NT2/D1 (cell line): ENCODE measurements around the gene HTR6.

Experiments used
- DNase-seq: peaks from one replicate; pipeline ENCODE4 v3.0.0-alpha.2; 2011; ENCODE audit warnings: low read depth, low spot score
- H3K27me3 ChIP-seq: 2 replicates; pipeline ENCODE4 v1.6.0; 2011; ENCODE audit warnings: mild to moderate bottlenecking; ENCODE audit not compliant: insufficient read length, insufficient read depth
- H3K36me3 ChIP-seq: 2 replicates; pipeline ENCODE4 v1.6.1; 2011; ENCODE audit warnings: mild to moderate bottlenecking, low read length, mixed read lengths; ENCODE audit not compliant: insufficient read depth, insufficient read length
- H3K4me1 ChIP-seq: 2 replicates; pipeline ENCODE4 v1.5.1; 2011; ENCODE audit not compliant: insufficient read depth, insufficient read length
- H3K4me3 ChIP-seq: 2 replicates; pipeline ENCODE4 v1.5.1; 2011; ENCODE audit warnings: low read depth; ENCODE audit not compliant: insufficient read length
- H3K9ac ChIP-seq: 2 replicates; pipeline ENCODE4 v1.6.0; 2011; ENCODE audit warnings: low read depth; ENCODE audit not compliant: insufficient read length
- H3K9me3 ChIP-seq: 2 replicates; pipeline ENCODE4 v1.5.1; 2011; ENCODE audit warnings: mild to moderate bottlenecking, low read length; ENCODE audit not compliant: insufficient read depth
- SUZ12 ChIP-seq: IDR thresholded peaks from 2 replicates; pipeline ENCODE4 v1.6.1; 2011; ENCODE audit not compliant: insufficient read length, insufficient read depth; ENCODE audit errors: extremely low read depth
- YY1 ChIP-seq: IDR thresholded peaks from 2 replicates; pipeline ENCODE4 v1.6.1; 2011; ENCODE audit not compliant: insufficient read length, insufficient read depth
- ZNF274 ChIP-seq: IDR thresholded peaks from 2 replicates; pipeline ENCODE4 v1.6.1; 2011; ENCODE audit warnings: mild to moderate bottlenecking, low read depth, low read length

HTR6 gene

GRCh38 chr1:19646377-19647319, 18.0 kb upstream of the HTR6 start:
- Histone ChIP-seq H3K4me1 (peaks cover 6% of the 10 kb centered on the region), H3K9ac (no peak overlapping the region), H3K27me3 (peaks cover 32% of the 10 kb centered on the region), H3K9me3 (no peaks in the 10 kb centered on the region), H3K36me3 (no peaks in the 10 kb centered on the region), H3K4me3 (no peak overlapping the region)
- TF ChIP-seq SUZ12 (no peak), YY1 (no peak), ZNF274 (no peak)
- no peak for DNase-seq

- DNase-seq: no peak
- Histone ChIP-seq H3K4me1 (peaks cover 6% of the 10 kb centered on the region), H3K9ac (no peak overlapping the region), H3K9me3 (no peaks in the 10 kb centered on the region), H3K27me3 (peaks cover 26% of the 10 kb centered on the region), H3K4me3 (no peak overlapping the region), H3K36me3 (no peaks in the 10 kb centered on the region)
- TF ChIP-seq ZNF274: no peak
- no peak for TF ChIP-seq SUZ12
- TF ChIP-seq YY1: no peak
Measured at GRCh38 chr1:19647643-19648042, 17.0 kb upstream of the HTR6 start.

DNA sequence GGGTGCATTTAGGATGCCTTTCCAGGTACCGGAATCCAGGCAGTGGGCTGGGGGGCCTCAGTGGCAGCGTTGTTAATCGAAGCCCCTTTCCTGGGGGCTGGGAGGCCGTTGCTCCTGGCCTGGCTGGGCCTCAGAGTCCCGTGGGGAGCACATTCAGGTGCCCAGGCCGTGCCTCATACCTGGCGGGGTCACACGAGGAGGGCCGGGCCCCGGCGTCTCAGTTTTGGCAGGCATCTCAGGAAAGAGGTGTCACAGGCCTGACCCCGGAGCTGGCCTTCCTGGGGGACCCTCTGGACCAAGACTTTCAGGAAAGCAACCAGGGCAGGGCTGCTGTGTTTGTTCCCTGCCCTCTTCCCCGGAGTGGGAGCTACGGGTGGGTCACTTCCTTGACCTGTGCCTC, 16.4 kb upstream of the HTR6 start:
- Histone ChIP-seq H3K4me1 (peaks cover 6% of the 10 kb centered on the region), H3K36me3 (no peaks in the 10 kb centered on the region), H3K9me3 (no peaks in the 10 kb centered on the region), H3K4me3 (no peak overlapping the region), H3K9ac (no peak overlapping the region), H3K27me3 (peaks cover 20% of the 10 kb centered on the region)
- no peak for TF ChIP-seq ZNF274
- no peak for TF ChIP-seq SUZ12
- no peak for TF ChIP-seq YY1
- DNase-seq: no peak

GRCh38 chr1:19648689-19649088, 16.0 kb upstream of the HTR6 start:
- no peak for DNase-seq

GRCh38 chr1:19650416-19651140, 14.1 kb upstream of the HTR6 start:
- Histone ChIP-seq H3K4me3 (no peak overlapping the region), H3K27me3 (peaks cover 4% of the 10 kb centered on the region), H3K36me3 (peaks cover 4% of the 10 kb centered on the region), H3K9ac (no peak overlapping the region), H3K9me3 (no peaks in the 10 kb centered on the region), H3K4me1 (peaks cover 6% of the 10 kb centered on the region)
- TF ChIP-seq YY1 (no peak), SUZ12 (no peak), ZNF274 (no peak)
- DNase-seq: no peak

More at GRCh38 chr1:19648689-19649088, 16.0 kb upstream of the HTR6 start:
- Histone ChIP-seq H3K27me3 (peaks cover 16% of the 10 kb centered on the region), H3K36me3 (no peaks in the 10 kb centered on the region), H3K9me3 (no peaks in the 10 kb centered on the region), H3K4me1 (peaks cover 6% of the 10 kb centered on the region), H3K4me3 (no peak overlapping the region), H3K9ac (no peak overlapping the region)
- TF ChIP-seq ZNF274 (no peak), SUZ12 (no peak), YY1 (no peak)

DNA sequence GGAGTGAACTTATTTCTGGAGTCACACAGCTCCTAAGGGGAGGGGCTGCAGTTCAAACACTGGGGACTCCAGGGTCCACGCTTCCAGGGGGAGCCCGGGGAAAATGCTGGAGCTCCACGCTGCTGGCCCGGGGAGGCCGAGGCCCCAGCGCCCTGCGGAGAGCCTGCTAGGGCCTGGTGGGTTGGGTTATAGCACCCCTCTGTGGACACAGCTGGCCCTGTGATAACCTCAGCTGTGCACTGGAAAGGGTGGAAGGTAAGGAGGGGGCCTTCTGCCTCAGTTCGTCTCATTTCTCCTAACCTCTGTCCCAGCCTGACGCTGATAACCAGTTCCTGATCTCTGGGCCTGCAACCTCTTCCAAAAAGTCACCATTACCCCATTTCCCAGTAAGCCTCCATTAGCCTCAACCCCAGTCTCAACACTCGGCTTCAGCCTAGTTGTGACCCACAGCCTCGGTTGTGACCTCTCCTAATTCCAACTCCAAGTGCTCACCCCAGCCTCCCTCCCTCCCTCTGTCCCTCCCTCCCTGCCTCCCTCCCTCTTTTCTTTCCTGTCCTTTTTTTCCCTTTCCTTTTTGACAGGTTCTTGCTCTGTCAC, 13.4 kb upstream of the HTR6 start:
- TF ChIP-seq SUZ12: no peak
- no peak for DNase-seq
- Histone ChIP-seq H3K9me3 (no peaks in the 10 kb centered on the region), H3K36me3 (peaks cover 8% of the 10 kb centered on the region), H3K4me3 (no peak overlapping the region), H3K27me3 (peaks cover 2% of the 10 kb centered on the region), H3K4me1 (peaks cover 6% of the 10 kb centered on the region), H3K9ac (no peak overlapping the region)

- Histone ChIP-seq H3K4me3 (no peak overlapping the region), H3K9me3 (no peaks in the 10 kb centered on the region), H3K27me3 (no peaks in the 10 kb centered on the region), H3K4me1 (peaks cover 13% of the 10 kb centered on the region), H3K9ac (no peak overlapping the region), H3K36me3 (peaks cover 8% of the 10 kb centered on the region)
- no peak for DNase-seq
- no peak for TF ChIP-seq ZNF274
Measured at GRCh38 chr1:19654386-19654785, 10.3 kb upstream of the HTR6 start.
